Pancreas (tissue), 10 donors: ENCODE results near the gene TMEM41B. TPM values are rescaled to one million over a fixed set of nuclear protein-coding genes. Genes with fewer than 3 reads are reported as not detected.
"Not testable (repeated sequence)": the region's sequence is repeated elsewhere in the genome, so short reads cannot be mapped to it uniquely, and the experiment has no call there.

Source experiments
- ATAC-seq, 4 donors: fragments of 200-7000 bp; cut with Tn5 transposase; one replicate each; pipeline versions ENCODE4 v1.8.0 to v1.9.1; 2020; ENCODE audit warnings: mild to moderate bottlenecking in 4 of 4, moderate library complexity in 4 of 4
- DNase-seq, 6 donors: peaks; one replicate each; pipeline ENCODE4 v3.0.0-alpha.2; 2020
- FAIRE-seq: peaks from 2 replicates; lab custom pipeline; 2012; peaks lifted over from hg19 to GRCh38; lab: Jason Lieb, UNC
- H3K27ac ChIP-seq, 4 donors: fragments of 200-600 bp; sonication (generic); 1 replicate in 3 of 4; 2 replicates in 1 of 4; pipeline versions ENCODE4 v1.5.0 to v1.8.0; 2020
- H3K27me3 ChIP-seq, 4 donors: fragments of 200-600 bp; one replicate each; pipeline ENCODE4 v1.8.0; 2021
- H3K36me3 ChIP-seq, 3 donors: fragments of 200-600 bp; sonication (generic) in 1 of 3; one replicate each; pipeline versions ENCODE4 v1.5.0 to v1.8.0; 2020 to 2021
- H3K4me1 ChIP-seq, 3 donors: fragments of 200-600 bp; one replicate each; pipeline ENCODE4 v1.8.0; 2021
- H3K4me3 ChIP-seq, 4 donors: fragments of 200-600 bp; sonication (generic) in 2 of 4; one replicate each; pipeline versions ENCODE4 v1.5.0 to v1.8.0; 2020 to 2021
- H3K9me3 ChIP-seq, 4 donors: fragments of 200-600 bp; one replicate each; pipeline ENCODE4 v1.8.0; 2021
- CTCF ChIP-seq, 4 donors: fragments of 200-600 bp; sonication (generic) in 3 of 4; IDR thresholded peaks; one replicate each; pipeline versions ENCODE4 v1.5.0 to v1.8.0; 2021; ENCODE audit warnings: antibody characterized with exemption in 4 of 4
- WGBS, 2 donors: extraction: QIAGEN DNeasy Blood & Tissue Kit; methylation state at CpG; one replicate each; pipeline ENCODE4 v1.1.7; 2013; 5-methylcytosine and 5-hydroxymethylcytosine counted together
- intact Hi-C, 3 donors: fragments of 100-400 bp; cut with DNase I; formaldehyde crosslinking; loops; one replicate each; pipeline versions ENCODE4 v1.11.1 to v1.14.2; 2022
- polyA plus RNA-seq, 2 donors: library from polyadenylated mRNA; stranded (reverse); fragments of 200-250 nt; gene quantifications; one replicate each; pipeline ENCODE4 v1.2.3, GENCODE V29; 2013
- total RNA-seq, 6 donors: library from RNA; stranded (reverse); fragmentation: NEBNext Ultra II Directional in 4 of 6; extraction: Animal tissue kit (Norgen Biotek cat#: 25700) in 4 of 6; gene quantifications; one replicate each; pipeline versions ENCODE4 v1.2.1 to v1.2.4, GENCODE V29; 2021 to 2023
- donor health status: healthy with polysubstance abuse.
- donor health status: DM: no; HTN: no; CAD: no; lungs with moderate emphysema.
- donor health status: DM: no; HTN: no; CAD: no.
- donor health status: control.
- donor health status: control.
- donor health status: Bipolar disorder and iron deficiency.
- donor health status: DM: yes; HTN: yes; CAD: no.
- donor health status: DM: no; HTN: no; CAD: no.
- donor health status: DM: no; HTN: no; CAD: no.
- donor health status: DM: yes; HTN: yes; CAD: no.

TMEM41B gene
- total RNA-seq, result 10 to 100 TPM; 13.5 to 20.9 (median 16.3) TPM
- polyA plus RNA-seq, result 10 to 100 TPM; 13.4 to 18.9 TPM

- intact Hi-C loops, result no loop called here
- H3K36me3 ChIP-seq, result no peaks in the 10 kb centered on the region
- H3K4me3 ChIP-seq, result peak within 1 kb of the TSS; percentile 67 to 98 (median 93)
- WGBS, 2 donors, result 1% methylated on average over 71 of the region's 71 CpGs
- peak; percentile 95 to 99 (median 98) for ATAC-seq
- no peak for FAIRE-seq
- no peaks in the 10 kb centered on the region for H3K9me3 ChIP-seq
- H3K27me3 ChIP-seq, result no peaks in the 10 kb centered on the region
- DNase-seq, result peak; percentile 98 to 99 (median 98)
- TF ChIP-seq CTCF (IDR thresholded peaks at IDR 0.05), result no peak
- H3K4me1 ChIP-seq, result peaks cover 0 to 8% (median 4%) of the 10 kb centered on the region in 3 donors
- H3K27ac ChIP-seq, result peak within 1 kb of the TSS; percentile 68 to 84 (median 78)
Observed at GRCh38 chr11:9314291-9315077, at the start of gene TMEM41B. TMEM41B (minus strand) TSS chr11:9314593; CDS start chr11:9314441, 152 bp downstream.

- DNase-seq, result no peak
- no peak for TF ChIP-seq CTCF (IDR thresholded peaks at IDR 0.05)
- H3K4me3 ChIP-seq, result no peak overlapping the region
- H3K27me3 ChIP-seq, result no peaks in the 10 kb centered on the region
- no peaks in the 10 kb centered on the region for H3K36me3 ChIP-seq
- intact Hi-C loops, result no loop called here
- ATAC-seq, result no peak
- FAIRE-seq, result no peak
- no peaks in the 10 kb centered on the region for H3K9me3 ChIP-seq
- peak overlapping the region in 1 of 4 donors; percentile 34 for H3K27ac ChIP-seq
- no peaks in the 10 kb centered on the region for H3K4me1 ChIP-seq
- 63 to 72% methylated on average over 2 of the region's 2 CpGs for WGBS, 2 donors
Observed at GRCh38 chr11:9362393-9362863, 48.0 kb upstream of the TMEM41B start.

- H3K4me3 ChIP-seq, ATAC-seq, H3K27ac ChIP-seq, H3K9me3 ChIP-seq, DNase-seq, intact Hi-C loops, H3K4me1 ChIP-seq, H3K36me3 ChIP-seq, FAIRE-seq, H3K27me3 ChIP-seq: not testable (repeated sequence)
- 87 to 96% methylated on average over 13 of the region's 13 CpGs for WGBS, 2 donors
Observed at GRCh38 chr11:9360862-9361622, 46.6 kb upstream of the TMEM41B start.

- no peak overlapping the region for H3K4me3 ChIP-seq
- no peak for FAIRE-seq
Observed at GRCh38 chr11:9357041-9357440, 42.6 kb upstream of the TMEM41B start.

More at GRCh38 chr11:9357041-9357440, 42.6 kb upstream of the TMEM41B start:
- DNase-seq, result no peak
- H3K36me3 ChIP-seq, result no peaks in the 10 kb centered on the region
- no peak for ATAC-seq
- no peaks in the 10 kb centered on the region for H3K4me1 ChIP-seq
- intact Hi-C loops, result no loop called here
- TF ChIP-seq CTCF (IDR thresholded peaks at IDR 0.05), result no peak
- no peak overlapping the region for H3K27ac ChIP-seq
- WGBS, 2 donors, result 85 to 90% methylated on average over 4 of the region's 4 CpGs
- H3K9me3 ChIP-seq, result no peaks in the 10 kb centered on the region
- H3K27me3 ChIP-seq, result no peaks in the 10 kb centered on the region
